ENCODE results near the gene USH1C. TPM values are rescaled to one million over a fixed set of nuclear protein-coding genes. Genes with fewer than 3 reads are reported as not detected.

USH1C gene
- total RNA-seq, 4 donors from 2014 or later = 0.35 to 0.46 TPM; not detected in 2

GRCh38 chr11:17563231-17563646 lies 19.0 kb upstream of the USH1C start:
- TF ChIP-seq CTCF (IDR thresholded peaks at IDR 0.05) = no peak
- TF ChIP-seq POLR2A (IDR thresholded peaks at IDR 0.05) = no peak
- intact Hi-C loops (cut with DNase I; ENCODE audit: low total_unique reads) = no loop called here
- Histone ChIP-seq H3K36me3 (no peaks in the 10 kb centered on the region), H3K9me3 (no peaks in the 10 kb centered on the region), H3K4me3 (no peak overlapping the region), H3K4me1 (no peaks in the 10 kb centered on the region), H3K27me3 (no peaks in the 10 kb centered on the region), H3K27ac (no peak overlapping the region)
- DNase-seq = no peak

GRCh38 chr11:17561526-17561925 lies 17.3 kb upstream of the USH1C start:
- no peak for TF ChIP-seq CTCF (IDR thresholded peaks at IDR 0.05)
- TF ChIP-seq POLR2A (IDR thresholded peaks at IDR 0.05) = no peak
- intact Hi-C loops (cut with DNase I; ENCODE audit: low total_unique reads) = no loop called here
- no peak overlapping the region for H3K27ac ChIP-seq
- DNase-seq = no peak
- no peaks in the 10 kb centered on the region for H3K27me3 ChIP-seq
- H3K36me3 ChIP-seq = no peaks in the 10 kb centered on the region
- no peaks in the 10 kb centered on the region for H3K4me1 ChIP-seq
- no peak overlapping the region for H3K4me3 ChIP-seq
- no peaks in the 10 kb centered on the region for H3K9me3 ChIP-seq

GRCh38 chr11:17561111-17561415 lies 16.8 kb upstream of the USH1C start:
- no peak for TF ChIP-seq CTCF (IDR thresholded peaks at IDR 0.05)
- TF ChIP-seq POLR2A (IDR thresholded peaks at IDR 0.05) = no peak
- Histone ChIP-seq H3K9me3 (no peaks in the 10 kb centered on the region), H3K27ac (no peak overlapping the region), H3K4me3 (no peak overlapping the region), H3K27me3 (no peaks in the 10 kb centered on the region), H3K36me3 (no peaks in the 10 kb centered on the region), H3K4me1 (no peaks in the 10 kb centered on the region)
- intact Hi-C loops (cut with DNase I; ENCODE audit: low total_unique reads) = no loop called here
- DNase-seq = no peak

- TF ChIP-seq POLR2A (IDR thresholded peaks at IDR 0.05) (no peak), CTCF (IDR thresholded peaks at IDR 0.05) (no peak)
- no peaks in the 10 kb centered on the region for H3K4me1 ChIP-seq
- intact Hi-C loops (cut with DNase I; ENCODE audit: low total_unique reads) = no loop called here
- H3K27ac ChIP-seq = no peak overlapping the region
- no peaks in the 10 kb centered on the region for H3K9me3 ChIP-seq
- no peak overlapping the region for H3K4me3 ChIP-seq
- no peaks in the 10 kb centered on the region for H3K27me3 ChIP-seq
- no peak for DNase-seq
- H3K36me3 ChIP-seq = no peaks in the 10 kb centered on the region
These were observed 16.3 kb upstream of the USH1C start for GRCh38 chr11:17560281-17561110.

GRCh38 chr11:17559341-17560087 lies 15.3 kb upstream of the USH1C start:
- Histone ChIP-seq H3K4me3 (no peak overlapping the region), H3K9me3 (no peaks in the 10 kb centered on the region), H3K36me3 (no peaks in the 10 kb centered on the region), H3K27me3 (no peaks in the 10 kb centered on the region), H3K27ac (no peak overlapping the region), H3K4me1 (no peaks in the 10 kb centered on the region)
- intact Hi-C loops (cut with DNase I; ENCODE audit: low total_unique reads) = no loop called here
- no peak for DNase-seq
- no peak for TF ChIP-seq POLR2A (IDR thresholded peaks at IDR 0.05)
- TF ChIP-seq CTCF (IDR thresholded peaks at IDR 0.05) = no peak

All from uterus (tissue), 4 donors.